Cardiac fibroblast (primary cell): ENCODE measurements around the gene SAXO1.

Experiments
- DNase-seq, 2 donors: peaks; one replicate each; pipeline versions ENCODE4 v3.0.0 to v3.0.0-alpha.2; 2010; ENCODE audit warnings: low read depth in 2 of 2
- H3K4me3 ChIP-seq, 2 donors: replicated peaks in 1 of 2; 1 replicate in 1 of 2; 2 replicates in 1 of 2; pipeline ENCODE4 v1.5.1; 2011; ENCODE audit warnings: low read depth in 2 of 2, low read length in 2 of 2, mild to moderate bottlenecking in 2 of 2, moderate library complexity in 1 of 2
- TF ChIP-seq, protein P1 (sequence below): IDR thresholded peaks from one replicate; pipeline ENCODE4 v1.5.1; 2011; ENCODE audit warnings: low read depth, mild to moderate bottlenecking, low read length, inconsistent platforms

Gene SAXO1

DNA sequence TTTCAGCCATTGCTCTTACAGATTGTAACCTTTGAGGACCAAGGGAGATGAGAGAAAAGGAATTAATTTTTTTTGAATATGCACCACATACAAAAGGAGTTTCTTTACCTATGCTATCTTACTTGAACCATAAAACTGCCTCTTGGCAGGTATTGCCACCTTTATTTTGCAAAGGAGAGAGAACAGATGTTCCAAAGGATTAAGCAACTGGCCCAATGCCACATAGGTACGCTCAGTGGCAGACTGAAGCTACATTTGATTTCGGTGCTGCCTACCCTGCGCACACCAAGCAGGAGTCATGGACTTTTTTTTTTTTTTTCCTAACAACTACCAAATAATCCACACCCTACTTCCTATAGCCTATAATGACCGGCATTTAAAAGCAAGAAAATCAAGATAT is 43.1 kb downstream of the SAXO1 start:
- H3K4me3 ChIP-seq = no peak overlapping the region
- TF ChIP-seq, protein P1, sequence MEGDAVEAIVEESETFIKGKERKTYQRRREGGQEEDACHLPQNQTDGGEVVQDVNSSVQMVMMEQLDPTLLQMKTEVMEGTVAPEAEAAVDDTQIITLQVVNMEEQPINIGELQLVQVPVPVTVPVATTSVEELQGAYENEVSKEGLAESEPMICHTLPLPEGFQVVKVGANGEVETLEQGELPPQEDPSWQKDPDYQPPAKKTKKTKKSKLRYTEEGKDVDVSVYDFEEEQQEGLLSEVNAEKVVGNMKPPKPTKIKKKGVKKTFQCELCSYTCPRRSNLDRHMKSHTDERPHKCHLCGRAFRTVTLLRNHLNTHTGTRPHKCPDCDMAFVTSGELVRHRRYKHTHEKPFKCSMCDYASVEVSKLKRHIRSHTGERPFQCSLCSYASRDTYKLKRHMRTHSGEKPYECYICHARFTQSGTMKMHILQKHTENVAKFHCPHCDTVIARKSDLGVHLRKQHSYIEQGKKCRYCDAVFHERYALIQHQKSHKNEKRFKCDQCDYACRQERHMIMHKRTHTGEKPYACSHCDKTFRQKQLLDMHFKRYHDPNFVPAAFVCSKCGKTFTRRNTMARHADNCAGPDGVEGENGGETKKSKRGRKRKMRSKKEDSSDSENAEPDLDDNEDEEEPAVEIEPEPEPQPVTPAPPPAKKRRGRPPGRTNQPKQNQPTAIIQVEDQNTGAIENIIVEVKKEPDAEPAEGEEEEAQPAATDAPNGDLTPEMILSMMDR = no peak
- DNase-seq = no peak

DNA sequence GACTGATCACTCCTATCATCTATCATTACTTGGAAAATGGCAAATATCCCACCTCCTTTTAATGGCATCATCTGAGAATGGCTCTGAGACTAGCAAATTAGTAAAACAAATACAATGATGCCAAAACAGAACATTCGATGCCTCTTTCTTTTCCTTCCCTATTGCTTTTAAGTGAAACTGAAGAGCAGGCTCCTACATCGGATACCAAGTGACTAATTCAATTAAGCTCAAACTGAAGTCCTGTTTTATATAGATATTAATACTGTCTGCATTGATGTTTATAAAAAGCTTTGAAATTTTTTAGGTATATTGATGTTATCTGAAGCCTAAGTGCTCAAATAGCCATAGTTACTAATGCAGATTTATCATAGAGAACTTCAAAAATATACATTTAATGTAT is 43.9 kb downstream of the SAXO1 start:
- no peak overlapping the region for H3K4me3 ChIP-seq
- TF ChIP-seq, protein P1 = no peak
- no peak for DNase-seq

DNA sequence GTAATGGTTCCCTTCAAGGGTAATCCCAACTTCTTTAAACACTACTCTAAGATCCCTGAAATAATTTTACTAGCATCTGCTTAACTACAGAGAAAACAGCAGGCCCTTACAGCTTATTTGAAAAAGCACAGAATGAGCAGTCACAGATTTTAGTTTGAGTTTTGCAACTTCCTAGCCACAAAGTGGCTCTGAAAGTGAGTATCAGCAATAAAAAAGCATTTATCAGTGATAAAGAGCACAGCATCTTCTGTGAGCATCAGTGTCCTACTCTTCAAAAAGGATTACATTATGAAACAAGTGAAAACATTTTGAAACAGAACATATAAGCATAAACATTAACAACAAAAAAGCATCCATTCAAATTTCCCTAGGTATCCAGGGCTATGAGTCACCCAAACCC is 45.0 kb downstream of the SAXO1 start:
- TF ChIP-seq, protein P1 = no peak
- DNase-seq = no peak
- no peak overlapping the region for H3K4me3 ChIP-seq

DNA sequence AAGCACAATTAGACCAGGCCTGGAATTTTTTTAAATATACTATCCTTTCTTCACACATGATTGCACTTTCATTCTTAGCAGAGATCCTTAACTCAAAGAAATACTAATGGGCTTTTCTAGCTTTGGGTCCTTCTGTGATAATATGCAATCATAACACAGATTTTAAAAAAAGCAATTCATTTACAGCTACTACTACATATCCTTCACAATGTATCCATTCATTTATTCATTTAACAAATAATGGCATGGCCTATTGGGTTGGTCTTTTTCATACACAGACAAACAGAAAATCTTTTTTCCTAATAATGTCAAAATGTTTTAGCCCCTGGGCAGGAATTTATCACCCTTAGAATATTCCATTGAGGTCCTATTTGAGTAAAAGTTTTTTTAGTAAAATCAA is 47.0 kb downstream of the SAXO1 start:
- no peak overlapping the region for H3K4me3 ChIP-seq
- TF ChIP-seq, protein P1 = no peak
- no peak for DNase-seq

DNA sequence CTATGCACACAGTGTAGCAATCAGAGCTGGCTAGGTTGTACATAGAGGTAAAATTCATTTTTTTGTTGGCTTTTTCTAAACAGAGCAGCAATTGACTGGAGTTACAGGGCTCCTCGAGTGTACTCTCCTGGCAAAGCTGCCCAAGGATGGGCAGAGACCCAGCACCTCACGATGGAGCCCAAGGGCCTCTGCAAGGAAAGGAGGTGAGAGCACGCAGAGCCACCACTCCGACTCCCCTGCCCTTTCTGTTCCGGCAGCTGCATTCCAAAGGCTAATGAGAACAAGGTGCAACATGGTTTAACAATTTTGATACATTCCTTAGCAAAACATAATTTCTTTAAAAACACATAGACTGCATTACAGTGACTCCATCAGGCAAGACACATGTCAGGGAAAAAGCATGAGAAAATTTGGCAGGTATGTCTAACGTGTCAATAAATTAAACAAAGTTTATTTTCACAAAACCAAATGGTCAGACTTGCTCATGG is 47.5 kb downstream of the SAXO1 start:
- TF ChIP-seq, protein P1 = no peak
- no peak overlapping the region for H3K4me3 ChIP-seq
- DNase-seq = no peak

DNA sequence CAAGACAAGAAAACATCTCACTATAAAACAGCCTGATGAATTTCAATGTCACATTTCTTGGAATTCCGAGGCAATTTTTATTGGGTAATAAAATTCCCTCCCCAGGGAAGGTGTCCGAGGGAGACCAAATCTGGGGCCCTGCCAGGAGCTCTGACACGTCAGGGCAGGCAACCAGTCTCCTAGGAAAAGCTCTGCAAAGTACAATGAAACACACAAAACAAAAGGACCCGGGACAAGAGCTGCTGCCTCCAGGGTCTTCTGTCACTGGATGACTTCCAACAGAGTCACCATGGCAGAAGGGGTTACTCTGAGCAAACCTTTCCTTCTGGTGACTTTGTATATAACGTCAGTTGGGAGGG is 50.8 kb downstream of the SAXO1 start:
- H3K4me3 ChIP-seq = no peak overlapping the region
- DNase-seq = no peak
- TF ChIP-seq, protein P1 = no peak
